ENCODE measurements around the gene USP17L13. TPM values are rescaled to one million over a fixed set of nuclear protein-coding genes. Genes with fewer than 3 reads are reported as not detected.
"Not testable (repeated sequence)": the region's sequence is repeated elsewhere in the genome, so short reads cannot be mapped to it uniquely, and the experiment has no call there.

The USP17L13 gene
- total RNA-seq (2014; rRNA removed; shearing (Covaris generic)): not detected in 2 replicates
- polyA plus RNA-seq (2016; fragmentation: Nextera tagmentation; extraction: Ambion mirVana): not detected in 2 replicates

GRCh38 chr4:9224596-9224995 lies at the start of gene USP17L13:
USP17L13 (plus strand) TSS chr4:9224896; CDS start chr4:9224896, 0 bp downstream.
- H3F3A ChIP-seq (ENCODE audit: insufficient read depth); DNase-seq; H3K79me2 ChIP-seq (ENCODE audit: insufficient read depth); in situ Hi-C loops (cut with MboI); H3K27me3 ChIP-seq (replicated peaks; ENCODE audit: insufficient read depth); H4K20me1 ChIP-seq (ENCODE audit: insufficient read depth); H3K9me3 ChIP-seq (ENCODE audit: low read depth); H3K9ac ChIP-seq; H3K27ac ChIP-seq; H3K36me3 ChIP-seq (ENCODE audit: low read depth); H3K4me2 ChIP-seq (ENCODE audit: unreplicated experiment); H3K4me1 ChIP-seq (ENCODE audit: insufficient read depth); H2AFZ ChIP-seq; H3K9me2 ChIP-seq (ENCODE audit: insufficient read depth); H3K4me3 ChIP-seq: not testable (repeated sequence)
- no CpG with 5 or more reads among the region's 14 CpGs for WGBS, 2 experiments (ENCODE audit: low coverage in 1 of 2, low lambda C conversion rate in 2 of 2, missing lambda C conversion rate in 2 of 2)

- H3K9me3 ChIP-seq (ENCODE audit: low read depth); H3K36me3 ChIP-seq (ENCODE audit: low read depth); H2AFZ ChIP-seq; H3K4me3 ChIP-seq; H3K27me3 ChIP-seq (replicated peaks; ENCODE audit: insufficient read depth); H3K27ac ChIP-seq; H3K4me1 ChIP-seq (ENCODE audit: insufficient read depth); in situ Hi-C loops (cut with MboI); H3K9me2 ChIP-seq (ENCODE audit: insufficient read depth); H4K20me1 ChIP-seq (ENCODE audit: insufficient read depth); H3K4me2 ChIP-seq (ENCODE audit: unreplicated experiment); H3K9ac ChIP-seq; H3F3A ChIP-seq (ENCODE audit: insufficient read depth); DNase-seq; H3K79me2 ChIP-seq (ENCODE audit: insufficient read depth): not testable (repeated sequence)
- no CpG with 5 or more reads among the region's 13 CpGs for WGBS, 2 experiments (ENCODE audit: low coverage in 1 of 2, low lambda C conversion rate in 2 of 2, missing lambda C conversion rate in 2 of 2)
Measured at GRCh38 chr4:9210357-9210756, 14.3 kb upstream of the USP17L13 start, which contains the start of gene USP17L10. USP17L10 (plus strand) TSS chr4:9210657; CDS start chr4:9210657, 0 bp downstream.

GRCh38 chr4:9214701-9215100 lies 10.0 kb upstream of the USP17L13 start:
- H3K36me3 ChIP-seq (ENCODE audit: low read depth); H4K20me1 ChIP-seq (ENCODE audit: insufficient read depth); H3K4me1 ChIP-seq (ENCODE audit: insufficient read depth); H3K9me2 ChIP-seq (ENCODE audit: insufficient read depth); DNase-seq; H3K79me2 ChIP-seq (ENCODE audit: insufficient read depth); H3K4me2 ChIP-seq (ENCODE audit: unreplicated experiment); H3K4me3 ChIP-seq; H3K27ac ChIP-seq; H3K9ac ChIP-seq; in situ Hi-C loops (cut with MboI); H3F3A ChIP-seq (ENCODE audit: insufficient read depth); H2AFZ ChIP-seq; H3K27me3 ChIP-seq (replicated peaks; ENCODE audit: insufficient read depth); H3K9me3 ChIP-seq (ENCODE audit: low read depth): not testable (repeated sequence)
- WGBS, 2 experiments (ENCODE audit: low coverage in 1 of 2, low lambda C conversion rate in 2 of 2, missing lambda C conversion rate in 2 of 2): 49 to 59% methylated on average over 9 to 12 of the region's 14 CpGs

GRCh38 chr4:9215105-9215504 lies 9.6 kb upstream of the USP17L13 start, which contains the start of gene USP17L11:
USP17L11 (plus strand) TSS chr4:9215405; CDS start chr4:9215405, 0 bp downstream.
- H3K27me3 ChIP-seq (replicated peaks; ENCODE audit: insufficient read depth); H3K9ac ChIP-seq; H3K9me3 ChIP-seq (ENCODE audit: low read depth); H3K4me3 ChIP-seq; H3K9me2 ChIP-seq (ENCODE audit: insufficient read depth); H2AFZ ChIP-seq; H3K27ac ChIP-seq; in situ Hi-C loops (cut with MboI); H3K4me2 ChIP-seq (ENCODE audit: unreplicated experiment); H3K4me1 ChIP-seq (ENCODE audit: insufficient read depth); H3K36me3 ChIP-seq (ENCODE audit: low read depth); DNase-seq; H3K79me2 ChIP-seq (ENCODE audit: insufficient read depth); H4K20me1 ChIP-seq (ENCODE audit: insufficient read depth); H3F3A ChIP-seq (ENCODE audit: insufficient read depth): not testable (repeated sequence)
- no CpG with 5 or more reads among the region's 14 CpGs for WGBS, 2 experiments (ENCODE audit: low coverage in 1 of 2, low lambda C conversion rate in 2 of 2, missing lambda C conversion rate in 2 of 2)

GRCh38 chr4:9219852-9220251 lies 4.8 kb upstream of the USP17L13 start, which contains the start of gene USP17L12:
USP17L12 (plus strand) TSS chr4:9220152; CDS start chr4:9220152, 0 bp downstream.
- no CpG with 5 or more reads among the region's 13 CpGs for WGBS, 2 experiments (ENCODE audit: low coverage in 1 of 2, low lambda C conversion rate in 2 of 2, missing lambda C conversion rate in 2 of 2)
- H3K27me3 ChIP-seq (replicated peaks; ENCODE audit: insufficient read depth); H3K9me3 ChIP-seq (ENCODE audit: low read depth); H3K4me3 ChIP-seq; H2AFZ ChIP-seq; DNase-seq; H4K20me1 ChIP-seq (ENCODE audit: insufficient read depth); H3K4me2 ChIP-seq (ENCODE audit: unreplicated experiment); H3K27ac ChIP-seq; H3K9ac ChIP-seq; H3F3A ChIP-seq (ENCODE audit: insufficient read depth); in situ Hi-C loops (cut with MboI); H3K9me2 ChIP-seq (ENCODE audit: insufficient read depth); H3K4me1 ChIP-seq (ENCODE audit: insufficient read depth); H3K36me3 ChIP-seq (ENCODE audit: low read depth); H3K79me2 ChIP-seq (ENCODE audit: insufficient read depth): not testable (repeated sequence)

- H3K4me2 ChIP-seq (ENCODE audit: unreplicated experiment); H4K20me1 ChIP-seq (ENCODE audit: insufficient read depth); H2AFZ ChIP-seq; in situ Hi-C loops (cut with MboI); H3K27ac ChIP-seq; H3K9me3 ChIP-seq (ENCODE audit: low read depth); H3K9me2 ChIP-seq (ENCODE audit: insufficient read depth); H3F3A ChIP-seq (ENCODE audit: insufficient read depth); H3K4me1 ChIP-seq (ENCODE audit: insufficient read depth); H3K27me3 ChIP-seq (replicated peaks; ENCODE audit: insufficient read depth); DNase-seq; H3K4me3 ChIP-seq; H3K9ac ChIP-seq; H3K79me2 ChIP-seq (ENCODE audit: insufficient read depth); H3K36me3 ChIP-seq (ENCODE audit: low read depth): not testable (repeated sequence)
- WGBS, 2 experiments (ENCODE audit: low coverage in 1 of 2, low lambda C conversion rate in 2 of 2, missing lambda C conversion rate in 2 of 2): 47 to 53% methylated on average over 5 of the region's 8 CpGs
Measured at GRCh38 chr4:9230249-9230648, 5.6 kb downstream of the USP17L13 start.

- H4K20me1 ChIP-seq (ENCODE audit: insufficient read depth); DNase-seq; H3K27me3 ChIP-seq (replicated peaks; ENCODE audit: insufficient read depth); H3F3A ChIP-seq (ENCODE audit: insufficient read depth); H3K4me2 ChIP-seq (ENCODE audit: unreplicated experiment); H3K79me2 ChIP-seq (ENCODE audit: insufficient read depth); in situ Hi-C loops (cut with MboI); H3K9me3 ChIP-seq (ENCODE audit: low read depth); H3K9ac ChIP-seq; H3K36me3 ChIP-seq (ENCODE audit: low read depth); H3K4me1 ChIP-seq (ENCODE audit: insufficient read depth); H3K4me3 ChIP-seq; H3K27ac ChIP-seq; H3K9me2 ChIP-seq (ENCODE audit: insufficient read depth); H2AFZ ChIP-seq: not testable (repeated sequence)
- no CpG with 5 or more reads among the region's 15 CpGs for WGBS, 2 experiments (ENCODE audit: low coverage in 1 of 2, low lambda C conversion rate in 2 of 2, missing lambda C conversion rate in 2 of 2)
Measured at GRCh38 chr4:9234085-9234484, 9.4 kb downstream of the USP17L13 start, which contains the start of gene USP17L15. USP17L15 (plus strand) TSS chr4:9234385; CDS start chr4:9234385, 0 bp downstream.

GRCh38 chr4:9238461-9238860 lies 13.8 kb downstream of the USP17L13 start:
- 40% methylated on average over 3 to 4 of the region's 12 CpGs for WGBS, 2 experiments (ENCODE audit: low coverage in 1 of 2, low lambda C conversion rate in 2 of 2, missing lambda C conversion rate in 2 of 2)
- H3K9ac ChIP-seq; H3K9me3 ChIP-seq (ENCODE audit: low read depth); H3F3A ChIP-seq (ENCODE audit: insufficient read depth); in situ Hi-C loops (cut with MboI); H3K27ac ChIP-seq; H4K20me1 ChIP-seq (ENCODE audit: insufficient read depth); H3K4me3 ChIP-seq; H3K4me1 ChIP-seq (ENCODE audit: insufficient read depth); H3K36me3 ChIP-seq (ENCODE audit: low read depth); H3K79me2 ChIP-seq (ENCODE audit: insufficient read depth); H3K4me2 ChIP-seq (ENCODE audit: unreplicated experiment); H3K9me2 ChIP-seq (ENCODE audit: insufficient read depth); H2AFZ ChIP-seq; H3K27me3 ChIP-seq (replicated peaks; ENCODE audit: insufficient read depth); DNase-seq: not testable (repeated sequence)

Data from GM23248 (cell line).